K562 (cell line): ENCODE results near the gene CHCHD4. TPM values are rescaled to one million over a fixed set of nuclear protein-coding genes. Genes with fewer than 3 reads are reported as not detected.

Experiments used
- ATAC-seq: fragments of 200-7000 bp; cut with Tn5 transposase; 3 replicates; pipeline ENCODE4 v1.9.1; 2020; ENCODE audit warnings: moderate library complexity
- BruUV-seq: library from RNA; stranded (reverse); fragments of 400-500 nt; replicated peaks from 2 replicates; lab custom pipeline; 2021; lab: Mats Ljungman, UMichigan
- CTCF ChIA-PET: fragments of 300-600 bp; formaldehyde crosslinking; extraction: SDS; loops from one replicate; lab custom pipeline; 2021; ENCODE audit warnings: low intra/inter-chr PET ratio; lab: Yijun Ruan, JAX
- POLR2A ChIA-PET: fragments of 300-600, 350-650 bp; sonication (Branson Sonifier 250); formaldehyde crosslinking; extraction: SDS; loops from one replicate; lab custom pipeline; 2021; ENCODE audit warnings: antibody characterized with exemption, inconsistent platforms; lab: Yijun Ruan, JAX
- DNase-seq, 4 experiments: peaks; one replicate each; pipeline versions ENCODE4 v3.0.0 to v3.0.0-alpha.2; 2011 to 2018; ENCODE audit warnings: low spot score in 3 of 4, mixed read lengths in 3 of 4; ENCODE audit errors: extremely low read depth in 1 of 4
- FAIRE-seq: peaks from 2 replicates; lab custom pipeline; 2011; peaks lifted over from hg19 to GRCh38; lab: Jason Lieb, UNC
- H2AFZ ChIP-seq: 2 replicates; pipeline ENCODE4 v1.6.0; 2011; ENCODE audit warnings: low read depth, low read length, control low read depth, inconsistent platforms
- H3K27ac ChIP-seq: fragments of 200-600 bp; 3 replicates; pipeline ENCODE4 v1.8.0; 2011; ENCODE audit warnings: low read depth, mild to moderate bottlenecking, control low read depth, inconsistent platforms, low read length, moderate library complexity, mixed read lengths; ENCODE audit errors: extremely low read depth
- H3K27me3 ChIP-seq, 2 experiments: fragments of 300-600 bp in 1 of 2; 2 replicates in 1 of 2; 3 replicates in 1 of 2; pipeline versions ENCODE4 v1.6.0 to v1.8.0; 2011; ENCODE audit warnings: inconsistent platforms in 2 of 2, low read length in 2 of 2, mild to moderate bottlenecking in 1 of 2, mixed read lengths in 1 of 2, moderate library complexity in 1 of 2; ENCODE audit not compliant: control insufficient read depth in 2 of 2, insufficient read depth in 2 of 2
- H3K36me3 ChIP-seq: fragments of 300-600 bp; 3 replicates; pipeline ENCODE4 v1.8.0; 2011; ENCODE audit warnings: mild to moderate bottlenecking, low read length, inconsistent platforms; ENCODE audit not compliant: control insufficient read depth, insufficient read depth
- H3K4me1 ChIP-seq, 2 experiments: fragments of 200-600 bp in 1 of 2; replicated peaks in 1 of 2; 2 replicates in 1 of 2; 3 replicates in 1 of 2; pipeline versions ENCODE4 v1.5.1 to v1.8.0; 2011; ENCODE audit warnings: inconsistent platforms in 2 of 2, low read length in 2 of 2, mild to moderate bottlenecking in 1 of 2, mixed read lengths in 1 of 2, moderate library complexity in 1 of 2; ENCODE audit not compliant: control insufficient read depth in 2 of 2, insufficient read depth in 2 of 2
- H3K4me2 ChIP-seq: 2 replicates; pipeline ENCODE4 v1.6.1; 2011; ENCODE audit warnings: low read length, control low read depth, inconsistent platforms, mixed read lengths; ENCODE audit not compliant: insufficient read depth
- H3K4me3 ChIP-seq: fragments of 200-600 bp; sonication (generic), shearing (Covaris generic); 2 replicates; pipeline ENCODE4 v1.5.1; 2016; ENCODE audit warnings: control low read depth, inconsistent platforms
- H3K79me2 ChIP-seq: fragments of 200-600 bp; 3 replicates; pipeline ENCODE4 v1.8.0; 2011; ENCODE audit warnings: low read length, inconsistent platforms; ENCODE audit not compliant: control insufficient read depth, insufficient read depth
- H3K9ac ChIP-seq, 2 experiments: 2 replicates each; pipeline versions ENCODE4 v1.6.0 to v1.6.1; 2011; ENCODE audit warnings: low read depth in 2 of 2, low read length in 2 of 2, control low read depth in 1 of 2, inconsistent platforms in 1 of 2, mild to moderate bottlenecking in 1 of 2, mixed read lengths in 1 of 2; ENCODE audit not compliant: insufficient read depth in 1 of 2
- H3K9me1 ChIP-seq: one replicate; pipeline ENCODE4 v1.6.0; 2011; ENCODE audit warnings: inconsistent platforms, mild to moderate bottlenecking, low read length, moderate library complexity; ENCODE audit not compliant: control insufficient read depth, insufficient read depth
- H3K9me3 ChIP-seq: replicated peaks from 2 replicates; pipeline ENCODE4 v1.5.1; 2011; ENCODE audit warnings: low read depth, low read length, inconsistent platforms; ENCODE audit not compliant: control insufficient read depth, insufficient read depth
- H4K20me1 ChIP-seq: replicated peaks from 2 replicates; pipeline ENCODE4 v1.6.1; 2011; ENCODE audit warnings: low read length, inconsistent platforms, mixed read lengths; ENCODE audit not compliant: control insufficient read depth, insufficient read depth
- ATF2 ChIP-seq: sonication (generic); formaldehyde crosslinking; IDR thresholded peaks from 2 replicates; pipeline ENCODE4 v1.8.1; 2022; ENCODE audit warnings: missing genetic modification reagents
- FOXK2 ChIP-seq, 2 experiments: fragments of 450-650 bp; IDR thresholded peaks in 1 of 2; conservative IDR thresholded peaks in 1 of 2; 2 replicates each; pipeline ENCODE4 v1.6.1; 2016; ENCODE audit warnings: low read depth in 2 of 2, mild to moderate bottlenecking in 1 of 2
- MTA3 ChIP-seq: fragments of 450-650 bp; formaldehyde crosslinking; IDR thresholded peaks from 2 replicates; pipeline ENCODE4 v1.6.1; 2017; ENCODE audit warnings: mild to moderate bottlenecking, borderline replicate concordance
- NONO ChIP-seq, 2 experiments: fragments of 200-400 bp in 1 of 2; fragments of 450-650 bp in 1 of 2; formaldehyde crosslinking in 1 of 2; IDR thresholded peaks; 2 replicates each; pipeline ENCODE4 v1.6.1; 2017; ENCODE audit warnings: low read depth in 2 of 2, mild to moderate bottlenecking in 2 of 2, moderate library complexity in 2 of 2, low read length in 1 of 2
- SNRNP70 ChIP-seq: fragments of 200-400 bp; formaldehyde crosslinking; optimal IDR thresholded peaks from 2 replicates; pipeline ENCODE3; 2017; ENCODE audit warnings: low read depth, low read length
- ZNF224 ChIP-seq: sonication (generic); formaldehyde crosslinking; IDR thresholded peaks from 2 replicates; pipeline ENCODE4 v1.8.0; 2022; ENCODE audit warnings: mild to moderate bottlenecking, missing genetic modification reagents
- WGBS: fragments of 100-300 bp; shearing (Covaris generic); methylation state at CpG from one replicate; pipeline ENCODE4 v1.1.6; 2016; ENCODE audit warnings: low coverage, mixed read lengths; ENCODE audit not compliant: insufficient coverage; ENCODE audit errors: missing lambda C conversion rate; 5-methylcytosine and 5-hydroxymethylcytosine counted together
- in situ Hi-C: fragments of 300-500 bp; cut with MboI; formaldehyde crosslinking; loops from 4 replicates; pipeline ENCODE4 v1.15.0; 2018; ENCODE audit warnings: inconsistent platforms, mixed read lengths
- intact Hi-C: fragments of 100-400 bp; cut with micrococcal nuclease; formaldehyde crosslinking; loops from 2 replicates; pipeline ENCODE4 v1.14.2; 2022
- polyA plus RNA-seq, 8 experiments: library from polyadenylated mRNA; depleted of rRNA in 4 of 8; stranded (reverse) in 5 of 8; unstranded in 3 of 8; fragments of >200 nt; fragmentation: Nextera tagmentation in 2 of 8; fragmentation: Illumina TruSeq in 1 of 8; extraction: Ambion mirVana in 2 of 8; extraction: Trizol in 1 of 8; gene quantifications; 2 replicates each; pipeline versions ENCODE4 v1.2.1 to v1.2.3, GENCODE V29; 2011 to 2014; ENCODE audit warnings: inconsistent platforms in 1 of 8, missing spikeins in 1 of 8
- total RNA-seq, 7 experiments: library from RNA; depleted of rRNA in 6 of 7; stranded (reverse); fragments of >200 nt in 6 of 7; fragmentation: Illumina TruSeq in 2 of 7; extraction: Trizol in 2 of 7; gene quantifications; 2 replicates each; pipeline versions ENCODE4 v1.2.1 to v1.2.3, GENCODE V29; 2011 to 2021; ENCODE audit warnings: low replicate concordance in 1 of 7
- TF ChIP-seq, protein P1 (sequence below): fragments of 250-450 bp; sonication (Bioruptor Pico); IDR thresholded peaks from 2 replicates; pipeline ENCODE4 v1.5.0; 2021; ENCODE audit warnings: mild to moderate bottlenecking, moderate library complexity
- TF ChIP-seq, protein P2 (sequence below): fragments of 250-450 bp; sonication (Bioruptor Pico); IDR thresholded peaks from 2 replicates; pipeline ENCODE4 v1.8.0; 2021; ENCODE audit warnings: moderate library complexity, mild to moderate bottlenecking, inconsistent platforms

Gene CHCHD4
- total and polyA plus RNA-seq, 9 of the 15 experiments (the other 6 are each of a cell fraction or from before 2014, with no cell fraction given) = 55.4 to 225 (median 77.2) TPM

- Histone ChIP-seq H3K9me3 (no peaks in the 10 kb centered on the region), H4K20me1 (peaks cover 10% of the 10 kb centered on the region), H3K79me2 (peaks cover 46% of the 10 kb centered on the region), H3K9me1 (peaks cover 5% of the 10 kb centered on the region), H3K4me1 (peaks cover 17 to 18% of the 10 kb centered on the region in 2 experiments)
- 95% methylated on average over 6 of the region's 6 CpGs for WGBS
- TF ChIP-seq NONO (IDR thresholded peaks at IDR 0.05; ENCODE audit: low read depth in 2 of 2, low read length in 1 of 2) (no peak), FOXK2 (conservative IDR thresholded peaks at IDR 0.05 in 1 of 2, IDR thresholded peaks at IDR 0.05 in 1 of 2; ENCODE audit: low read depth in 2 of 2) (no peak), MTA3 (no peak), ATF2 (no peak), ZNF224 (no peak), SNRNP70 (no peak)
- TF ChIP-seq, protein P1, sequence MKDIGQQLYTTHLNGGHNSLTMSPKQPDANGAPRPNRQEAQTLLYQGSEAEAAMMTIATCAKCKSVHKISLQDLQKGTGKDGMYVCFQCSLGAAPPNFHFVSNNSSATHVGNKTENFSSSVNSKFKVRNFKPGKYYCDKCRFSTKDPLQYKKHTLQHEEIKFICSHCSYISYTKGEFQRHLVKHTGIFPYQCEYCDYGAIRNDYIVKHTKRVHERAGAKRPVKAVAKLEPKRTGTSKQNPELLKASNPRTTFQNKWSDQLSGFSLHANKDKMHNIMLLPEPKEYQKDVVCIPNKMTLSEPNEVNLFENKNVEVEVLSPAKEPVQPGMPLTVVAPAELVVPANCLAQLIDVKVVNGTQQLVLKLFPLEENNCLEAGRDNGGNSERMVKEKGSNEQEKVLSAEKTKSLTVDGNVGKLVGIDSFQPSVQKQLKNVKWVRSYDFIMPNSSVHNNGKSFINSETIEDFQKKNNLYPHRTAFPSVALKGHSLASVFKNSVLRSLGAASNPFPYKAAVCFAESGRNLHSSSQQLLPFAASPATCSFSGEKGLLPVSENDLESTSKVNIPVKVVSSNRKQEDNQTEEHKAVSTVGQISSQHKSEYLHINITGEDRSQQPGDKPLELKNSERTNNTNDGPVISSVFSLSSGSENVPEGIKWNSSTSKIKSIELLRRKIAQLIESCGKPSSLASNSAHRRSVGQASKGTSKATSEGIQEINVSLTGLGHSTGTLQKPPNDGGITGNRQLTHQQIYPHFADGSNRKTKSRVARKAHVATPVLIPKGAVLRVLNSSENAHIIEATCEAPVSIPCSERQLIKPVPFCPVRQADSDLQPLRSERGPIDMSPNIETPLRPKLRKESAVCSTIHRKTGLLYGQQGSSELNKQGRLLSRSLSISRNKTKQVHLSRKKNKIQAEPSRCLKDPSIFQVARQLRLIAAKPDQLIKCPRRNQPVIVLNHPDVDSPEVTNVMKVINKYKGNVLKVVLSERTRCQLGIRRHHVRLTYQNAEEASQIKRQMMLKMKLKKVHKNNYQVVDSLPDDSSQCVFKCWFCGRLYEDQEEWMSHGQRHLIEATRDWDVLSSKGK = no peak
- TF ChIP-seq, protein P2, sequence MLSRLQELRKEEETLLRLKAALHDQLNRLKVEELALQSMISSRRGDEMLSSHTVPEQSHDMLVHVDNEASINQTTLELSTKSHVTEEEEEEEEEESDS (CRISPR knock-in tag) = no peak
- TF ChIP-seq, all 486 proteins: peak for 0
- ATAC-seq (no peak), DNase-seq (no peak), FAIRE-seq (no peak)
- Histone ChIP-seq H3K4me2 (no peak overlapping the region), H2AFZ (no peak overlapping the region), H3K27ac (no peak overlapping the region), H3K27me3 (no peaks in the 10 kb centered on the region), H3K9ac (no peak overlapping the region), H3K36me3 (peaks cover 77% of the 10 kb centered on the region), H3K4me3 (no peak overlapping the region)
- intact Hi-C loops (loop anchor here (10.0 kb wide), 1 partner anchor 474 kb away; no protein-coding TSS in a partner anchor), in situ Hi-C loops (no loop called here)
- CTCF ChIA-PET = no interaction called here
- BruUV-seq = no TSS peak
- POLR2A ChIA-PET = no interaction called here
These were observed 4.6 kb upstream of the CHCHD4 start for GRCh38 chr3:14129296-14129695.
